Peyer's patch (tissue), 4 donors: ENCODE data around the gene SUGCT.

Source experiments
- CTCF ChIP-seq, 6 experiments: fragments of 450-650 bp in 4 of 6; fragments of 200-600 bp in 2 of 6; sonication (generic) in 1 of 6; IDR thresholded peaks; one replicate each; pipeline ENCODE4 v1.5.1; 2017 to 2019; ENCODE audit warnings: antibody characterized with exemption in 6 of 6, mild to moderate bottlenecking in 3 of 6, moderate library complexity in 1 of 6
- POLR2A ChIP-seq, 2 donors: fragments of 450-650 bp; IDR thresholded peaks; one replicate each; pipeline ENCODE4 v1.5.1; 2017; ENCODE audit warnings: antibody characterized with exemption in 2 of 2, mild to moderate bottlenecking in 2 of 2, moderate library complexity in 2 of 2

DNA sequence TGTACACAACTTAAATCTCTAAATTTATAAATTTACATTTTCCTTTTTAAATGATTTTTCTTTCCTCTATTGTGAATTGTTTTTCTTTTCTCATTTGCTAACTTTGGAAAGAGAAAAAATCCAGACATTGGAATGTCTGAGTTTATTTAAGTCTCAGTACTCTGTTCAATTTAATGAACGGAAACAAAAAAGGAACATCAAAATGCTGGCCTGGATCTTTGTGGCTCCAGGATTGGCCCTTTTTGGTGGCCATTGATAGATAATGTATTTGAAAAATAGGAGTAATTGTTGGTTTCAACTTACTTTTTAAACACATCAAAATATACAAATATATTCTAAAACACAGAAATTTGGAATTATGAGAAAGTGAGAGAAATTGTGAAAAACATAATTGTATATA, 336.0 kb downstream of the SUGCT start:
- no peak for TF ChIP-seq CTCF (IDR thresholded peaks at IDR 0.05)
- TF ChIP-seq POLR2A (IDR thresholded peaks at IDR 0.05) = no peak
